ENCODE measurements around the gene HDDC3. TPM values are rescaled to one million over a fixed set of nuclear protein-coding genes. Genes with fewer than 3 reads are reported as not detected.

HDDC3 gene
- total RNA-seq, 1 experiment from 2014 or later = 18.5 TPM

GRCh38 chr15:90972133-90972532 is 39.8 kb upstream of the HDDC3 start:
- no peaks in the 10 kb centered on the region for H3K4me1 ChIP-seq (ENCODE audit: insufficient read depth, low read length)
- ChIA-PET POLR2A (ENCODE audit: unreplicated experiment) (no interaction called here), CTCF (no interaction called here)
- no peak overlapping the region for H2AFZ ChIP-seq (ENCODE audit: low read length)
- no peaks in the 10 kb centered on the region for H3K9me2 ChIP-seq (replicated peaks; ENCODE audit: low read length)
- no peaks in the 10 kb centered on the region for H3F3A ChIP-seq (ENCODE audit: low read length, unreplicated experiment)
- H3K4me2 ChIP-seq (ENCODE audit: low read length) = no peak overlapping the region
- H3K36me3 ChIP-seq (ENCODE audit: low read depth, low read length) = peaks cover 58% of the 10 kb centered on the region
- H3K27me3 ChIP-seq (ENCODE audit: low read length) = no peaks in the 10 kb centered on the region
- intact Hi-C loops (cut with micrococcal nuclease) = no loop called here
- H3K9me3 ChIP-seq (ENCODE audit: low read length) = no peaks in the 10 kb centered on the region
- H3K27ac ChIP-seq (ENCODE audit: low read length) = no peak overlapping the region
- no TSS peak for BruUV-seq (replicated peaks)
- ATAC-seq = no peak
- no peak overlapping the region for H3K4me3 ChIP-seq (ENCODE audit: low read length)
- DNase-seq = no peak
- no peaks in the 10 kb centered on the region for H3K79me2 ChIP-seq (ENCODE audit: low read length)
- H4K20me1 ChIP-seq (ENCODE audit: low read length) = no peaks in the 10 kb centered on the region
- TF ChIP-seq EZH2 (IDR thresholded peaks at IDR 0.05; ENCODE audit: low read length, unreplicated experiment) (no peak), EZH2phosphoT487 (IDR thresholded peaks at IDR 0.05; ENCODE audit: borderline replicate concordance, low read length) (no peak), CTCF (conservative IDR thresholded peaks at IDR 0.05; ENCODE audit: low read depth, low read length) (no peak)
- no peak overlapping the region for H3K9ac ChIP-seq (ENCODE audit: low read length)

GRCh38 chr15:90970274-90970673 is 37.9 kb upstream of the HDDC3 start:
- Histone ChIP-seq H3K4me2 (ENCODE audit: low read length) (no peak overlapping the region), H3K4me1 (ENCODE audit: insufficient read depth, low read length) (no peaks in the 10 kb centered on the region), H3F3A (ENCODE audit: low read length, unreplicated experiment) (no peaks in the 10 kb centered on the region), H3K36me3 (ENCODE audit: low read depth, low read length) (peaks cover 55% of the 10 kb centered on the region), H3K9ac (ENCODE audit: low read length) (no peak overlapping the region), H3K9me3 (ENCODE audit: low read length) (no peaks in the 10 kb centered on the region), H3K79me2 (ENCODE audit: low read length) (no peaks in the 10 kb centered on the region), H2AFZ (ENCODE audit: low read length) (no peak overlapping the region), H3K9me2 (replicated peaks; ENCODE audit: low read length) (no peaks in the 10 kb centered on the region), H4K20me1 (ENCODE audit: low read length) (no peaks in the 10 kb centered on the region), H3K27ac (ENCODE audit: low read length) (no peak overlapping the region), H3K27me3 (ENCODE audit: low read length) (no peaks in the 10 kb centered on the region), H3K4me3 (ENCODE audit: low read length) (no peak overlapping the region)
- no peak for ATAC-seq
- no peak for DNase-seq
- POLR2A ChIA-PET (ENCODE audit: unreplicated experiment) = no interaction called here
- TF ChIP-seq EZH2 (IDR thresholded peaks at IDR 0.05; ENCODE audit: low read length, unreplicated experiment) = no peak
- TF ChIP-seq CTCF (conservative IDR thresholded peaks at IDR 0.05; ENCODE audit: low read depth, low read length) = no peak
- no peak for TF ChIP-seq EZH2phosphoT487 (IDR thresholded peaks at IDR 0.05; ENCODE audit: borderline replicate concordance, low read length)
- intact Hi-C loops (cut with micrococcal nuclease) = no loop called here
- no TSS peak for BruUV-seq (replicated peaks)
- CTCF ChIA-PET = no interaction called here

GRCh38 chr15:90968434-90968833 is 36.1 kb upstream of the HDDC3 start:
- Histone ChIP-seq H3K9me2 (replicated peaks; ENCODE audit: low read length) (no peaks in the 10 kb centered on the region), H2AFZ (ENCODE audit: low read length) (no peak overlapping the region), H3K27me3 (ENCODE audit: low read length) (no peaks in the 10 kb centered on the region), H3K4me1 (ENCODE audit: insufficient read depth, low read length) (no peaks in the 10 kb centered on the region), H3K27ac (ENCODE audit: low read length) (no peak overlapping the region), H4K20me1 (ENCODE audit: low read length) (no peaks in the 10 kb centered on the region), H3K36me3 (ENCODE audit: low read depth, low read length) (peaks cover 46% of the 10 kb centered on the region), H3K9ac (ENCODE audit: low read length) (no peak overlapping the region), H3K9me3 (ENCODE audit: low read length) (no peaks in the 10 kb centered on the region), H3K79me2 (ENCODE audit: low read length) (no peaks in the 10 kb centered on the region), H3K4me3 (ENCODE audit: low read length) (no peak overlapping the region), H3K4me2 (ENCODE audit: low read length) (no peak overlapping the region), H3F3A (ENCODE audit: low read length, unreplicated experiment) (no peaks in the 10 kb centered on the region)
- intact Hi-C loops (cut with micrococcal nuclease) = no loop called here
- BruUV-seq (replicated peaks) = no TSS peak
- ATAC-seq (no peak), DNase-seq (no peak)
- no peak for TF ChIP-seq CTCF (conservative IDR thresholded peaks at IDR 0.05; ENCODE audit: low read depth, low read length)
- TF ChIP-seq EZH2phosphoT487 (IDR thresholded peaks at IDR 0.05; ENCODE audit: borderline replicate concordance, low read length) = no peak
- TF ChIP-seq EZH2 (IDR thresholded peaks at IDR 0.05; ENCODE audit: low read length, unreplicated experiment) = no peak
- ChIA-PET POLR2A (ENCODE audit: unreplicated experiment) (no interaction called here), CTCF (no interaction called here)
